Measurements from ENCODE around the gene RBM20. TPM values are rescaled to one million over a fixed set of nuclear protein-coding genes. Genes with fewer than 3 reads are reported as not detected.

Gene RBM20
- polyA plus RNA-seq, 1 donor (not counting 4 experiments of a cell fraction or from before 2014, with no cell fraction given) = 0.01 TPM

- Histone ChIP-seq H3K4me2 (ENCODE audit: control insufficient read depth, extremely low read depth, insufficient read depth, low read depth, low read length) (no peak overlapping the region), H3K9ac (ENCODE audit: control insufficient read depth, extremely low read depth, insufficient read depth, low read length) (no peak overlapping the region), H3K36me3 (ENCODE audit: control insufficient read depth in 2 of 2, extremely low read depth in 1 of 2, insufficient read depth in 2 of 2, low read length in 2 of 2) (no peaks in the 10 kb centered on the region), H4K20me1 (ENCODE audit: control insufficient read depth, extremely low read depth, insufficient read depth, low read length) (no peaks in the 10 kb centered on the region), H2AFZ (ENCODE audit: control insufficient read depth, low read length) (no peak overlapping the region), H3K4me3 (ENCODE audit: control insufficient read depth in 2 of 3, extremely low read depth in 1 of 3, insufficient read depth in 2 of 3, low read depth in 1 of 3, low read length in 3 of 3) (no peak overlapping the region), H3K27me3 (ENCODE audit: control insufficient read depth, extremely low read depth, insufficient read depth, low read length) (peaks cover 3% of the 10 kb centered on the region), H3K79me2 (ENCODE audit: control insufficient read depth, insufficient read depth, low read length) (no peaks in the 10 kb centered on the region), H3K27ac (ENCODE audit: control insufficient read depth, insufficient read depth, low read length) (no peak overlapping the region), H3K4me1 (ENCODE audit: control insufficient read depth, extremely low read depth, insufficient read depth, low read length) (peaks cover 5% of the 10 kb centered on the region), H3K9me3 (ENCODE audit: control insufficient read depth, low read depth, low read length) (no peaks in the 10 kb centered on the region), H3K9me1 (ENCODE audit: control insufficient read depth, extremely low read depth, insufficient read depth, low read length) (no peaks in the 10 kb centered on the region)
- no peak for TF ChIP-seq EZH2 (IDR thresholded peaks at IDR 0.05; ENCODE audit: low read length)
- TF ChIP-seq, protein P1, sequence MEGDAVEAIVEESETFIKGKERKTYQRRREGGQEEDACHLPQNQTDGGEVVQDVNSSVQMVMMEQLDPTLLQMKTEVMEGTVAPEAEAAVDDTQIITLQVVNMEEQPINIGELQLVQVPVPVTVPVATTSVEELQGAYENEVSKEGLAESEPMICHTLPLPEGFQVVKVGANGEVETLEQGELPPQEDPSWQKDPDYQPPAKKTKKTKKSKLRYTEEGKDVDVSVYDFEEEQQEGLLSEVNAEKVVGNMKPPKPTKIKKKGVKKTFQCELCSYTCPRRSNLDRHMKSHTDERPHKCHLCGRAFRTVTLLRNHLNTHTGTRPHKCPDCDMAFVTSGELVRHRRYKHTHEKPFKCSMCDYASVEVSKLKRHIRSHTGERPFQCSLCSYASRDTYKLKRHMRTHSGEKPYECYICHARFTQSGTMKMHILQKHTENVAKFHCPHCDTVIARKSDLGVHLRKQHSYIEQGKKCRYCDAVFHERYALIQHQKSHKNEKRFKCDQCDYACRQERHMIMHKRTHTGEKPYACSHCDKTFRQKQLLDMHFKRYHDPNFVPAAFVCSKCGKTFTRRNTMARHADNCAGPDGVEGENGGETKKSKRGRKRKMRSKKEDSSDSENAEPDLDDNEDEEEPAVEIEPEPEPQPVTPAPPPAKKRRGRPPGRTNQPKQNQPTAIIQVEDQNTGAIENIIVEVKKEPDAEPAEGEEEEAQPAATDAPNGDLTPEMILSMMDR (optimal IDR thresholded peaks at IDR 0.05 in 1 of 3, IDR thresholded peaks at IDR 0.05 in 1 of 3, conservative IDR thresholded peaks at IDR 0.05 in 1 of 3; ENCODE audit: extremely low read depth in 1 of 3, insufficient read depth in 2 of 3, low read length in 3 of 3) = no peak
- dilution Hi-C loops (cut with MboI; ENCODE audit: extremely low pct_ligation_motif_present, low sequenced_read_pairs) = no loop called here
- FAIRE-seq (no peak), DNase-seq (ENCODE audit: low read depth, low spot score) (no peak)
These were observed 100.6 kb downstream of the RBM20 start for GRCh38 chr10:110744782-110745181.

GRCh38 chr10:110746254-110746826, 102.2 kb downstream of the RBM20 start:
- H3K4me3 ChIP-seq (ENCODE audit: control insufficient read depth in 2 of 3, extremely low read depth in 1 of 3, insufficient read depth in 2 of 3, low read depth in 1 of 3, low read length in 3 of 3) = peak overlapping the region in 1 of 3 experiments; percentile 21
- H3K9me3 ChIP-seq (ENCODE audit: control insufficient read depth, low read depth, low read length) = no peaks in the 10 kb centered on the region
- DNase-seq (ENCODE audit: low read depth, low spot score) = peak; percentile 38
- H3K4me1 ChIP-seq (ENCODE audit: control insufficient read depth, extremely low read depth, insufficient read depth, low read length) = peaks cover 5% of the 10 kb centered on the region
- no peak overlapping the region for H3K9ac ChIP-seq (ENCODE audit: control insufficient read depth, extremely low read depth, insufficient read depth, low read length)
- dilution Hi-C loops (cut with MboI; ENCODE audit: extremely low pct_ligation_motif_present, low sequenced_read_pairs) = no loop called here
- no peaks in the 10 kb centered on the region for H3K36me3 ChIP-seq (ENCODE audit: control insufficient read depth in 2 of 2, extremely low read depth in 1 of 2, insufficient read depth in 2 of 2, low read length in 2 of 2)
- no peak overlapping the region for H3K27ac ChIP-seq (ENCODE audit: control insufficient read depth, insufficient read depth, low read length)
- peak; percentile 86 for FAIRE-seq
- no peak for TF ChIP-seq EZH2 (IDR thresholded peaks at IDR 0.05; ENCODE audit: low read length)
- TF ChIP-seq, protein P1 (optimal IDR thresholded peaks at IDR 0.05 in 1 of 3, IDR thresholded peaks at IDR 0.05 in 1 of 3, conservative IDR thresholded peaks at IDR 0.05 in 1 of 3; ENCODE audit: extremely low read depth in 1 of 3, insufficient read depth in 2 of 3, low read length in 3 of 3) = peak; percentile 62 to 82 (median 78)
- no peaks in the 10 kb centered on the region for H4K20me1 ChIP-seq (ENCODE audit: control insufficient read depth, extremely low read depth, insufficient read depth, low read length)
- no peaks in the 10 kb centered on the region for H3K9me1 ChIP-seq (ENCODE audit: control insufficient read depth, extremely low read depth, insufficient read depth, low read length)
- no peaks in the 10 kb centered on the region for H3K27me3 ChIP-seq (ENCODE audit: control insufficient read depth, extremely low read depth, insufficient read depth, low read length)
- peak overlapping the region; percentile 55 for H3K4me2 ChIP-seq (ENCODE audit: control insufficient read depth, extremely low read depth, insufficient read depth, low read depth, low read length)
- H2AFZ ChIP-seq (ENCODE audit: control insufficient read depth, low read length) = peak overlapping the region; percentile 72
- H3K79me2 ChIP-seq (ENCODE audit: control insufficient read depth, insufficient read depth, low read length) = no peaks in the 10 kb centered on the region

All from keratinocyte (primary cell).